ENCODE data around the gene MAGEC1. TPM values are rescaled to one million over a fixed set of nuclear protein-coding genes. Genes with fewer than 3 reads are reported as not detected.

Gene MAGEC1
- total and polyA plus RNA-seq, 2 of the 4 experiments (the other 2 are of a cell fraction): not detected

DNA sequence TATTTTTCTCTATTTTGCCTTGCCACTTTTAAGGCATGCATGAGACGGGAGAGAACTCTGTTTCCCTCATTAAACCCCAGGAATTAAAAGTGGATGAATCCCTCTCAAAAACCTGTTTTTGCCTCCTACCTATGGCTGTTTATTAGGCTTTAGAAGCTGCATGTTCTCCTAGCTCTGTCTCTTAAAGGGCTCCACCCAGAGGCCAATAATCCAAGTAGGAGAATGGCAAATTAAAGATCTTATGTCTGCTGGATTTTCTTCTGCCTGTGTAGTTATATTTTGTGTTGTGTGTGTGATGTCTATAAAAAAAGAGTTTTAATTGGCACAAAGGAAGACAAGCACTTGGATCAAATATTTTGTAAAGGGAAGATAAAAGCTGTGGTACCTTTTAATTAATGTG lies 32.4 kb downstream of the MAGEC1 start:
- no TSS peak for BruUV-seq (replicated peaks)
- no peak overlapping the region for H4K5ac ChIP-seq (ENCODE audit: low read depth, low read length)
- no peak overlapping the region for H3K23ac ChIP-seq (ENCODE audit: low read depth, low read length)
- no peaks in the 10 kb centered on the region for H3K36me3 ChIP-seq (ENCODE audit: control insufficient read depth, insufficient read depth, low read length)
- no peak for ATAC-seq (ENCODE audit: low read depth)
- H3K9ac ChIP-seq (ENCODE audit: low read depth, low read length): no peak overlapping the region
- no peak overlapping the region for H3K4me3 ChIP-seq (ENCODE audit: insufficient read depth, low read depth, low read length)
- no peak overlapping the region for H3K56ac ChIP-seq (ENCODE audit: extremely low read depth, insufficient read depth, low read length)
- no peak overlapping the region for H2BK15ac ChIP-seq (ENCODE audit: low read depth, low read length)
- in situ Hi-C loops (cut with MboI; ENCODE audit: low sequenced_read_pairs): no loop called here
- ChIA-PET POLR2A (ENCODE audit: unreplicated experiment) (no interaction called here), CTCF (no interaction called here)
- no peak overlapping the region for H2AK5ac ChIP-seq (ENCODE audit: low read depth, low read length)
- no peak overlapping the region for H4K8ac ChIP-seq (ENCODE audit: low read depth in 2 of 2, low read length in 2 of 2)
- H4K20me1 ChIP-seq (ENCODE audit: insufficient read depth, low read length): no peaks in the 10 kb centered on the region
- H3K79me1 ChIP-seq (ENCODE audit: low read depth in 1 of 2, low read length in 2 of 2): no peaks in the 10 kb centered on the region
- no peak for DNase-seq
- H4K91ac ChIP-seq (ENCODE audit: insufficient read depth, low read depth, low read length): no peak overlapping the region
- no peak for TF ChIP-seq NFE2L2 (IDR thresholded peaks at IDR 0.05; ENCODE audit: low read depth, low read length)
- no peak for TF ChIP-seq MXI1 (IDR thresholded peaks at IDR 0.05; ENCODE audit: borderline replicate concordance, low read depth, low read length)
- no peak for TF ChIP-seq SMC3 (IDR thresholded peaks at IDR 0.05; ENCODE audit: low read depth, low read length)
- TF ChIP-seq POLR2A (IDR thresholded peaks at IDR 0.05; ENCODE audit: low read depth, low read length): no peak
- TF ChIP-seq, protein P1, sequence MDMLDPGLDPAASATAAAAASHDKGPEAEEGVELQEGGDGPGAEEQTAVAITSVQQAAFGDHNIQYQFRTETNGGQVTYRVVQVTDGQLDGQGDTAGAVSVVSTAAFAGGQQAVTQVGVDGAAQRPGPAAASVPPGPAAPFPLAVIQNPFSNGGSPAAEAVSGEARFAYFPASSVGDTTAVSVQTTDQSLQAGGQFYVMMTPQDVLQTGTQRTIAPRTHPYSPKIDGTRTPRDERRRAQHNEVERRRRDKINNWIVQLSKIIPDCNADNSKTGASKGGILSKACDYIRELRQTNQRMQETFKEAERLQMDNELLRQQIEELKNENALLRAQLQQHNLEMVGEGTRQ (IDR thresholded peaks at IDR 0.05; ENCODE audit: low read depth, low read length): no peak
- TF ChIP-seq RFX5 (IDR thresholded peaks at IDR 0.05; ENCODE audit: low read depth, low read length): no peak
- no peak for TF ChIP-seq MAZ (IDR thresholded peaks at IDR 0.05; ENCODE audit: borderline replicate concordance, low read depth, low read length)
- TF ChIP-seq, protein P2, sequence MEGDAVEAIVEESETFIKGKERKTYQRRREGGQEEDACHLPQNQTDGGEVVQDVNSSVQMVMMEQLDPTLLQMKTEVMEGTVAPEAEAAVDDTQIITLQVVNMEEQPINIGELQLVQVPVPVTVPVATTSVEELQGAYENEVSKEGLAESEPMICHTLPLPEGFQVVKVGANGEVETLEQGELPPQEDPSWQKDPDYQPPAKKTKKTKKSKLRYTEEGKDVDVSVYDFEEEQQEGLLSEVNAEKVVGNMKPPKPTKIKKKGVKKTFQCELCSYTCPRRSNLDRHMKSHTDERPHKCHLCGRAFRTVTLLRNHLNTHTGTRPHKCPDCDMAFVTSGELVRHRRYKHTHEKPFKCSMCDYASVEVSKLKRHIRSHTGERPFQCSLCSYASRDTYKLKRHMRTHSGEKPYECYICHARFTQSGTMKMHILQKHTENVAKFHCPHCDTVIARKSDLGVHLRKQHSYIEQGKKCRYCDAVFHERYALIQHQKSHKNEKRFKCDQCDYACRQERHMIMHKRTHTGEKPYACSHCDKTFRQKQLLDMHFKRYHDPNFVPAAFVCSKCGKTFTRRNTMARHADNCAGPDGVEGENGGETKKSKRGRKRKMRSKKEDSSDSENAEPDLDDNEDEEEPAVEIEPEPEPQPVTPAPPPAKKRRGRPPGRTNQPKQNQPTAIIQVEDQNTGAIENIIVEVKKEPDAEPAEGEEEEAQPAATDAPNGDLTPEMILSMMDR (conservative IDR thresholded peaks at IDR 0.05; ENCODE audit: low read depth, low read length): no peak
- no peak for TF ChIP-seq FOS (IDR thresholded peaks at IDR 0.05; ENCODE audit: low read depth, low read length)
- TF ChIP-seq CEBPB (IDR thresholded peaks at IDR 0.05; ENCODE audit: low read depth, low read length): no peak
- no peak for TF ChIP-seq BHLHE40 (IDR thresholded peaks at IDR 0.05; ENCODE audit: low read depth, low read length)
- no peak for TF ChIP-seq RAD21 (IDR thresholded peaks at IDR 0.05; ENCODE audit: low read length)
- TF ChIP-seq CHD1 (IDR thresholded peaks at IDR 0.05; ENCODE audit: low read depth, low read length): no peak
- TF ChIP-seq MAFK (IDR thresholded peaks at IDR 0.05; ENCODE audit: low read depth, low read length): no peak
- no peak for TF ChIP-seq RCOR1 (IDR thresholded peaks at IDR 0.05; ENCODE audit: insufficient replicate concordance, low read length)
- H3K4me2 ChIP-seq (ENCODE audit: low read depth, low read length): no peak overlapping the region
- H3K14ac ChIP-seq (replicated peaks; ENCODE audit: low read depth, low read length): no peak overlapping the region
- peaks cover 2% of the 10 kb centered on the region; the same call in 1 of the 2 replicates for H3K9me3 ChIP-seq (ENCODE audit: control insufficient read depth, insufficient read depth, low read length)
- dilution Hi-C loops (cut with HindIII; ENCODE audit: low sequenced_read_pairs, unreplicated experiment): no loop called here
- no peak overlapping the region for H3K4ac ChIP-seq (ENCODE audit: low read depth, low read length)
- no peak overlapping the region for H2BK5ac ChIP-seq (ENCODE audit: low read depth, low read length, poor library complexity, severe bottlenecking)
- no peak overlapping the region for H2BK120ac ChIP-seq (ENCODE audit: low read depth, low read length)
- no peaks in the 10 kb centered on the region for H3K27me3 ChIP-seq (ENCODE audit: control insufficient read depth, insufficient read depth, low read length)
- no peak overlapping the region for H2AFZ ChIP-seq (replicated peaks; ENCODE audit: low read length, poor library complexity)
- H3K9me1 ChIP-seq (ENCODE audit: insufficient read depth, low read length): no peaks in the 10 kb centered on the region
- H2AK9ac ChIP-seq (replicated peaks; ENCODE audit: low read depth, low read length, poor library complexity): no peak overlapping the region
- H3K18ac ChIP-seq (ENCODE audit: low read depth, low read length): no peak overlapping the region
- intact Hi-C loops (cut with micrococcal nuclease): loop anchor here (5.0 kb wide), 1 partner anchor 1019 kb away; no protein-coding TSS in a partner anchor
- no peaks in the 10 kb centered on the region for H3K4me1 ChIP-seq (ENCODE audit: control insufficient read depth, insufficient read depth, low read length)
- no peak overlapping the region for H2BK20ac ChIP-seq (ENCODE audit: low read depth, low read length)
- no peak overlapping the region for H3K27ac ChIP-seq (ENCODE audit: insufficient read depth, low read length)
- WGBS, 2 experiments (ENCODE audit: extremely low coverage in 2 of 2, insufficient read length in 1 of 2): no CpG with 5 or more reads among the region's 1 CpG

Measured in IMR-90 (cell line).